Activated naive CD8-positive, alpha-beta T cell (primary cell): Measurements from ENCODE around the gene ATP13A1.

Source experiments
- H3K27ac Mint-ChIP-seq: one replicate; pipeline ENCODE4 v1.8.0; 2021; ENCODE audit warnings: mixed read lengths
- H3K27me3 Mint-ChIP-seq: one replicate; pipeline ENCODE4 v1.8.0; 2021; ENCODE audit warnings: mixed read lengths
- H3K36me3 Mint-ChIP-seq: one replicate; pipeline ENCODE4 v1.8.0; 2021; ENCODE audit warnings: mixed read lengths
- H3K4me1 Mint-ChIP-seq: one replicate; pipeline ENCODE4 v1.8.0; 2021; ENCODE audit warnings: low read depth, mixed read lengths
- H3K4me3 Mint-ChIP-seq: one replicate; pipeline ENCODE4 v1.8.0; 2021; ENCODE audit warnings: mild to moderate bottlenecking, mixed read lengths
- H3K9me3 Mint-ChIP-seq: one replicate; pipeline ENCODE4 v1.8.0; 2021; ENCODE audit warnings: low read depth, mixed read lengths

ATP13A1 gene

DNA sequence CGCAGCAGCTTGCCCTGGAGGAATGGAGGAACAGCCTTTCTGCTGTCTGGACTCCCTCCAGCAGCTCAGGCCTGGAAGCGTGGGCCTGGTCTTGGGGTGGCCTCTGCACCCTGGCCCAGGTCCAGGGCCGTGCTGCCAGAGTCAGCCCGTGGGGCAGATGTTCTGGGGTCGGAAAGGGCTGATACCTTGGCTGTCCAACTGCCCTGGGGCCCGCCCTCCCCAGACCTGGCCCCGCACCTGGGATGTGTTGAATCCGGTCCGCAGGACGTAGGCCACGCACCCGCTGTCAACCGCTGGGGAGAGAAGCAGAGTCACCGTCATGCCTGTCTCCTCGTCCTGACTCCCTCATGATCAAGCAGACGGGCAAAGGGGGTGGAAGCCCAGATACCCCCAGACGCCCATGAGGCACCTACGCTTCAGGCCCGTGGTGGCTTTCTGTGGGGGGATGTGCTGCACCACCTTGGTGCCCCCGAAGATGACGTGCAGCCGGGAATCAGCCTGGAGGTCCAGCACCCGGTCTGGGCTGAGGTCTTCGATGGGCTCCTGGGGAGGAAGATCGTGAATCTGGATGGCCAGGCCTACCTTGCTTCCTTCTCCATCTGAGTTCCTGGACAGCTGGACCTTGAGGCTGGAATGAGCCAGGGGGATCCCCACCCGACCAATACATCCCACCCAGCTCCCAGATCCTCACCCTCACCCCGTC, 7.7 kb downstream of the ATP13A1 start:
- H3K27ac Mint-ChIP-seq: no peak overlapping the region
- H3K9me3 Mint-ChIP-seq: no peaks in the 10 kb centered on the region
- peaks cover 3% of the 10 kb centered on the region for H3K4me1 Mint-ChIP-seq
- no peak overlapping the region for H3K4me3 Mint-ChIP-seq
- H3K36me3 Mint-ChIP-seq: peaks cover 5% of the 10 kb centered on the region
- no peaks in the 10 kb centered on the region for H3K27me3 Mint-ChIP-seq

DNA sequence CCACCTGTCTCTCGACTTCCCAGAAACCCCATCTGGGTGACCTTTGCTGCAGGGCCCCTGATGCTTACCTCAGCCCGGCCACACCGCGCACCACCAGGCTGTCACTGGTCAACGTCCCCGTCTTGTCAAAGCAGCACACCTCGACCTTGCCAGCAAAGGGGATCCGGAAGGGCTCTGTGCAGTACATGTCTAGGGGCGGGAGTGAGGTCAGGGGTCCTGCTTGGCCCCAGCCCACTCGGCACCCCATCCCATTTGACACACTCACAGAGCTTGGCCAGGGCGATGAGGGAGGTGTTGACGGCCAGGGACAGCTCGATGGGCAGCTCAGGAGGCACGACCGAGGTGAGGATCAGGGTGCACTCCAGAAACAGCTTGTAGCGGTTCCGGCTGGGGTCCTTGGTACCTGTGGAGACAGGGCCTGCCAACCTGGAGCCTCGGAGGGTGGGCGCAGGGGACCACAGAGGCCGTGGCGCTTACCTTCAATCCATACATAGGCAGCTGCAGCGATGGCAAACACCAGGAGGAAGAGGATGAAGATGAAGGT, 8.4 kb downstream of the ATP13A1 start:
- peaks cover 5% of the 10 kb centered on the region for H3K36me3 Mint-ChIP-seq
- H3K27me3 Mint-ChIP-seq: no peaks in the 10 kb centered on the region
- no peaks in the 10 kb centered on the region for H3K9me3 Mint-ChIP-seq
- peaks cover 2% of the 10 kb centered on the region for H3K4me1 Mint-ChIP-seq
- no peak overlapping the region for H3K27ac Mint-ChIP-seq
- H3K4me3 Mint-ChIP-seq: no peak overlapping the region

DNA sequence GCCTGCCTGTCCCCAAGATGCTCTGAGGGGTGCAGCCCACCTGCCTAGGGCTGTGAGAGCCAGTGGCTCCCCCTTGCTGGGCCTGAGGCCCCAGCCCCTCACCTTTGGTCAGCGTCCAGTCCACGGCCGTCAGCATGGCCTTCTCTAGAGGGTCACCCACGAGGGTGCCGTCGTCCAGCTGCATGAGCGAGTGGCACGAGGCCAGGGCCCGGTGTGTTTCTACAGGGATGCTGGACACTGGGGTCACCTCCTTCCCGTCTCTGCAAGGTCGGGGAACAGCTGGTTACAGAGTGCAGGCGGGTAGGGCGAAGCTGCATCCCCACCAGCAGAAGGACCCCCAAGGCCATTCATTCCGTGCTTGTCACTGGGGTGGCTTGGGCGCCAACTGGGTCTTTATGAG, 9.0 kb downstream of the ATP13A1 start:
- H3K27me3 Mint-ChIP-seq: no peaks in the 10 kb centered on the region
- H3K4me3 Mint-ChIP-seq: no peak overlapping the region
- H3K36me3 Mint-ChIP-seq: peaks cover 6% of the 10 kb centered on the region
- H3K27ac Mint-ChIP-seq: no peak overlapping the region
- no peaks in the 10 kb centered on the region for H3K4me1 Mint-ChIP-seq
- H3K9me3 Mint-ChIP-seq: no peaks in the 10 kb centered on the region

DNA sequence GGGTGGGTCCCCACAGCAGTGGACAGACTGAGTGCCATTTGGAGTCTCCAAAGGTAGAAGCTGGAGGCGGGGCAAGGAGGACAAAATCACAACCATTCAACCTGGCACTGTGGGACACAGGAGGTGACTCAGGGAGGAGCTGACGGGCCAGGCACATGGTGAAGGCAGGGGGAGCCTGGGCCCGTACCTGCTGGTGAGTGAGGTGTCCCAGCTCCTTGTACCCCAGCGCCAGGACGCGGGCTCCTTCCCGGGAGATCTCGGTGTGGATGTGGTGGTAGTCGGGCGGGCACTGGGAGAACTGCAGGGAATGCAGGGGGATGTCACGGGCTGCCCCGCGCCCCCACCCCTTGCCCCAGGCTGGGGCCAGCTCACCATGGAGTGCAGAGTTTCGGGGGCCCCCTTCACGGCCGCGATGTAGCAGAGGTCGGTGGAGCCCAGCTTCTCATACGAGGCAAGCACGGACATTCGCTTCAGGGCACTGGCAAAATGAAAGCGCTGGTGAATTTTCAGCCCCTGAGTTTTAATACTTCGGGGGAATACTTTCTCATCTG, 9.8 kb downstream of the ATP13A1 start:
- no peaks in the 10 kb centered on the region for H3K4me1 Mint-ChIP-seq
- no peak overlapping the region for H3K4me3 Mint-ChIP-seq
- H3K9me3 Mint-ChIP-seq: no peaks in the 10 kb centered on the region
- no peak overlapping the region for H3K27ac Mint-ChIP-seq
- peaks cover 8% of the 10 kb centered on the region for H3K36me3 Mint-ChIP-seq
- H3K27me3 Mint-ChIP-seq: no peaks in the 10 kb centered on the region

- Mint-ChIP-seq H3K4me3 (no peak overlapping the region), H3K27ac (peak overlapping the region; percentile 34), H3K27me3 (no peaks in the 10 kb centered on the region), H3K9me3 (no peaks in the 10 kb centered on the region), H3K4me1 (no peaks in the 10 kb centered on the region), H3K36me3 (peaks cover 2% of the 10 kb centered on the region)
These were observed 10.8 kb downstream of the ATP13A1 start for GRCh38 chr19:19652482-19653295.

DNA sequence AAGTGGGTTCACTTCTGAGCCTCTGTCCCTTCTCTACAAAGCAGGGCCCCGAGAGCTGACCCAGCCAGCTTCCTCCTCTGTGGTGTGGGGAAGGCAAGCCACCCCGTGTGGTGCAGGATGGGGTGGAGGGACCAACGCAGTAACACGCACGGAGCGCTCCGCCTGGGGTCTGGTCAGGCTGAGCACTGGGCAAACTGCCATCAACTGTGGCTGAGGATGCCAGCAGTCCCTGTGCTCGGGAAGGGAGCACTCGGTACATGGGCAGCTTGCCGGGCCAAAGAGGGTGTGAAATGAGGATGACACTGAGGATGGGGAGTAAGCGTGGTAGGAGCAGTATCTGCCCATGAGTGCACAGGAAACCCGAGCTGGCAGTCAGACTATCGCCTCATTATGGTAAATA, 12.4 kb downstream of the ATP13A1 start:
- Mint-ChIP-seq H3K27ac (no peak overlapping the region), H3K36me3 (peaks cover 2% of the 10 kb centered on the region), H3K4me3 (no peak overlapping the region), H3K4me1 (no peaks in the 10 kb centered on the region), H3K27me3 (no peaks in the 10 kb centered on the region), H3K9me3 (no peaks in the 10 kb centered on the region)

DNA sequence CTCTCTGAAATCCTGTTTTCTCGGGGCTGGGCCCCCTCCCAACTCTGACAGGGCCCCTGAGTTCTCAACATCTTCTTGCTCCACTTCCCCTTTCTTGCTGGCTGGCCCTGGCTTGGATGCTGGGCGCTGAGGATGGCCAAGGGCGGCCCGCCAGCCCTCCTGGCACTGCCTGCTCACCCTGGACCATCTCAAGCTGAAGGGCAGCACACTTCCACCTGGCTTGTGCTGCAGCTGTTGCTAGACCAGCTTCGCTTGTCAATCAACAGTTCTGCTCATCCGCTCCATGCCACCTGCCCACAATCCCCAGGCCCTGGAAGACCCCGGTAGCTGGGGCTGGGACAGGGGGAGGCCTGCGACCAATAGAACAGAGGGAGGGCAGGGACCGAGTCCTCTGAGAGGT, 13.1 kb downstream of the ATP13A1 start:
- no peak overlapping the region for H3K4me3 Mint-ChIP-seq
- no peaks in the 10 kb centered on the region for H3K27me3 Mint-ChIP-seq
- peaks cover 2% of the 10 kb centered on the region for H3K36me3 Mint-ChIP-seq
- H3K4me1 Mint-ChIP-seq: no peaks in the 10 kb centered on the region
- H3K9me3 Mint-ChIP-seq: no peaks in the 10 kb centered on the region
- no peak overlapping the region for H3K27ac Mint-ChIP-seq

GRCh38 chr19:19649580-19649995, 13.9 kb downstream of the ATP13A1 start:
- Mint-ChIP-seq H3K4me1 (no peaks in the 10 kb centered on the region), H3K27ac (no peak overlapping the region), H3K4me3 (no peak overlapping the region), H3K36me3 (peaks cover 2% of the 10 kb centered on the region), H3K27me3 (no peaks in the 10 kb centered on the region), H3K9me3 (no peaks in the 10 kb centered on the region)

DNA sequence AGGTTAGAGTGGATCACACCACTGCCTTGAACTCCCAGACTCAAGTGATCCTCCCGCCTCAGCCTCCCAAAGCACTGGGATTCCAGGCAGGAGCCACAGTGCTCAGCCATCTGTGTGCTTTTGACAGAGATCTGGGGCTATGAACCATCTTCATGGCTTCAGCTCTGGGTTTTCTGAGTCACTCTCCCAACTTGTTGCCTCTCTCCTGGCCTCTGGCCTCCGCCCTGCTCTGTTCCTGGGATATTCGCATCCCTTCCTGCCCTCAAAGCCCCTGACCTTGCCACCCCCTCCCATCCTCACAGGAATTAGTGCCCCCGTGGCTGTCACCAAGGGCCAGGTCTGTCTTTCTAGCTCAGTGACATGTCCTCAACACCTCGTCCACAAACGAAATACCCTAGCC, 14.3 kb downstream of the ATP13A1 start:
- Mint-ChIP-seq H3K9me3 (no peaks in the 10 kb centered on the region), H3K36me3 (peaks cover 2% of the 10 kb centered on the region), H3K27ac (peak overlapping the region; percentile 36), H3K27me3 (no peaks in the 10 kb centered on the region), H3K4me1 (no peaks in the 10 kb centered on the region), H3K4me3 (no peak overlapping the region)

- Mint-ChIP-seq H3K36me3 (peaks cover 2% of the 10 kb centered on the region), H3K27me3 (no peaks in the 10 kb centered on the region), H3K4me3 (no peak overlapping the region), H3K9me3 (no peaks in the 10 kb centered on the region), H3K4me1 (peaks cover 8% of the 10 kb centered on the region), H3K27ac (peak overlapping the region; percentile 10)
These were observed 16.2 kb downstream of the ATP13A1 start for GRCh38 chr19:19647037-19647835.

- Mint-ChIP-seq H3K4me1 (peaks cover 14% of the 10 kb centered on the region), H3K4me3 (no peak overlapping the region), H3K36me3 (peaks cover 2% of the 10 kb centered on the region), H3K27me3 (no peaks in the 10 kb centered on the region), H3K27ac (no peak overlapping the region), H3K9me3 (no peaks in the 10 kb centered on the region)
These were observed 18.1 kb downstream of the ATP13A1 start for GRCh38 chr19:19645233-19645870.

- Mint-ChIP-seq H3K9me3 (no peaks in the 10 kb centered on the region), H3K27ac (peak overlapping the region; percentile 89), H3K4me3 (peak overlapping the region; percentile 97), H3K36me3 (no peaks in the 10 kb centered on the region), H3K4me1 (peaks cover 16% of the 10 kb centered on the region), H3K27me3 (no peaks in the 10 kb centered on the region)
These were observed 19.5 kb downstream of the ATP13A1 start for GRCh38 chr19:19644054-19644388.

- Mint-ChIP-seq H3K27ac (peak within 1 kb of the TSS; percentile 90), H3K9me3 (no peaks in the 10 kb centered on the region), H3K27me3 (no peaks in the 10 kb centered on the region), H3K4me1 (peaks cover 16% of the 10 kb centered on the region), H3K4me3 (peak within 1 kb of the TSS; percentile 97), H3K36me3 (no peaks in the 10 kb centered on the region)
These were observed 20.1 kb downstream of the ATP13A1 start, which contains the start of gene GMIP for GRCh38 chr19:19643158-19644053. Gene GMIP (minus strand): TSS chr19:19643657. CDS start chr19:19643529, 128 bp downstream.
